Esophagus muscularis mucosa (tissue), 3 donors: ENCODE data around the gene LANCL3.

Experiments used
- POLR2AphosphoS5 ChIP-seq, 2 donors: sonication (generic); formaldehyde crosslinking; IDR thresholded peaks; one replicate each; pipeline ENCODE4 v1.6.1; 2017; ENCODE audit warnings: antibody characterized with exemption in 2 of 2
- TF ChIP-seq, protein P1 (sequence below), 3 experiments: fragments of 200-600 bp in 2 of 3; fragments of 450-650 bp in 1 of 3; sonication (generic) in 2 of 3; IDR thresholded peaks; one replicate each; pipeline ENCODE4 v1.5.1; 2017 to 2019; ENCODE audit warnings: antibody characterized with exemption in 3 of 3, mild to moderate bottlenecking in 2 of 3, moderate library complexity in 1 of 3

DNA sequence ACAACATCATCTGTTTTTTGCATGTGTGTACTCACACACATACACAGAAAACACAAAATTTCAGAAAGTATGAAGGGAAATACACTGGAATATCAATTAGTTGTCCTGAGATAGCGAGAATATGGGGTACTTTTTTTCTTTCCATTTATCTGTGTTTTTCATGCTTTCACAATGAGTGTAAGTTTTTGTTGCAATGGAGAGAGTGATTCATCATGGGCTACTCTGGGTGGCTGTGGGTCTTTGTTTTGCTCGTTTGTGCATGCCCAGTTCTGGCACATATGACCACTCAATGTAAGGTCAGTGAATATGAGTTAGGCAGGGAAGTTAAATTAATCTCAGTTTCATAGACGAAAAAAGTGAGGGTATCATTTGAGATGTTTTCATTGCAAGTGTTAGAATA, 141.0 kb downstream of the LANCL3 start:
- TF ChIP-seq, protein P1, sequence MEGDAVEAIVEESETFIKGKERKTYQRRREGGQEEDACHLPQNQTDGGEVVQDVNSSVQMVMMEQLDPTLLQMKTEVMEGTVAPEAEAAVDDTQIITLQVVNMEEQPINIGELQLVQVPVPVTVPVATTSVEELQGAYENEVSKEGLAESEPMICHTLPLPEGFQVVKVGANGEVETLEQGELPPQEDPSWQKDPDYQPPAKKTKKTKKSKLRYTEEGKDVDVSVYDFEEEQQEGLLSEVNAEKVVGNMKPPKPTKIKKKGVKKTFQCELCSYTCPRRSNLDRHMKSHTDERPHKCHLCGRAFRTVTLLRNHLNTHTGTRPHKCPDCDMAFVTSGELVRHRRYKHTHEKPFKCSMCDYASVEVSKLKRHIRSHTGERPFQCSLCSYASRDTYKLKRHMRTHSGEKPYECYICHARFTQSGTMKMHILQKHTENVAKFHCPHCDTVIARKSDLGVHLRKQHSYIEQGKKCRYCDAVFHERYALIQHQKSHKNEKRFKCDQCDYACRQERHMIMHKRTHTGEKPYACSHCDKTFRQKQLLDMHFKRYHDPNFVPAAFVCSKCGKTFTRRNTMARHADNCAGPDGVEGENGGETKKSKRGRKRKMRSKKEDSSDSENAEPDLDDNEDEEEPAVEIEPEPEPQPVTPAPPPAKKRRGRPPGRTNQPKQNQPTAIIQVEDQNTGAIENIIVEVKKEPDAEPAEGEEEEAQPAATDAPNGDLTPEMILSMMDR (IDR thresholded peaks at IDR 0.05): no peak
- no peak for TF ChIP-seq POLR2AphosphoS5 (IDR thresholded peaks at IDR 0.05)
